K562 (cell line): Measurements from ENCODE around the gene ADRM1. TPM values are rescaled to one million over a fixed set of nuclear protein-coding genes. Genes with fewer than 3 reads are reported as not detected.

Experiments used
- ATAC-seq: fragments of 200-7000 bp; cut with Tn5 transposase; 3 replicates; pipeline ENCODE4 v1.9.1; 2020; ENCODE audit warnings: moderate library complexity
- BruUV-seq: library from RNA; stranded (reverse); fragments of 400-500 nt; replicated peaks from 2 replicates; lab custom pipeline; 2021; lab: Mats Ljungman, UMichigan
- CTCF ChIA-PET: fragments of 300-600 bp; formaldehyde crosslinking; extraction: SDS; loops from one replicate; lab custom pipeline; 2021; ENCODE audit warnings: low intra/inter-chr PET ratio; lab: Yijun Ruan, JAX
- POLR2A ChIA-PET: fragments of 300-600, 350-650 bp; sonication (Branson Sonifier 250); formaldehyde crosslinking; extraction: SDS; loops from one replicate; lab custom pipeline; 2021; ENCODE audit warnings: antibody characterized with exemption, inconsistent platforms; lab: Yijun Ruan, JAX
- DNase-seq, 4 experiments: peaks; one replicate each; pipeline versions ENCODE4 v3.0.0 to v3.0.0-alpha.2; 2011 to 2018; ENCODE audit warnings: low spot score in 3 of 4, mixed read lengths in 3 of 4; ENCODE audit errors: extremely low read depth in 1 of 4
- FAIRE-seq: peaks from 2 replicates; lab custom pipeline; 2011; peaks lifted over from hg19 to GRCh38; lab: Jason Lieb, UNC
- H2AFZ ChIP-seq: 2 replicates; pipeline ENCODE4 v1.6.0; 2011; ENCODE audit warnings: low read depth, low read length, control low read depth, inconsistent platforms
- H3K27ac ChIP-seq: fragments of 200-600 bp; 3 replicates; pipeline ENCODE4 v1.8.0; 2011; ENCODE audit warnings: low read depth, mild to moderate bottlenecking, control low read depth, inconsistent platforms, low read length, moderate library complexity, mixed read lengths; ENCODE audit errors: extremely low read depth
- H3K27me3 ChIP-seq, 2 experiments: fragments of 300-600 bp in 1 of 2; 2 replicates in 1 of 2; 3 replicates in 1 of 2; pipeline versions ENCODE4 v1.6.0 to v1.8.0; 2011; ENCODE audit warnings: inconsistent platforms in 2 of 2, low read length in 2 of 2, mild to moderate bottlenecking in 1 of 2, mixed read lengths in 1 of 2, moderate library complexity in 1 of 2; ENCODE audit not compliant: control insufficient read depth in 2 of 2, insufficient read depth in 2 of 2
- H3K36me3 ChIP-seq: fragments of 300-600 bp; 3 replicates; pipeline ENCODE4 v1.8.0; 2011; ENCODE audit warnings: mild to moderate bottlenecking, low read length, inconsistent platforms; ENCODE audit not compliant: control insufficient read depth, insufficient read depth
- H3K4me1 ChIP-seq, 2 experiments: fragments of 200-600 bp in 1 of 2; replicated peaks in 1 of 2; 2 replicates in 1 of 2; 3 replicates in 1 of 2; pipeline versions ENCODE4 v1.5.1 to v1.8.0; 2011; ENCODE audit warnings: inconsistent platforms in 2 of 2, low read length in 2 of 2, mild to moderate bottlenecking in 1 of 2, mixed read lengths in 1 of 2, moderate library complexity in 1 of 2; ENCODE audit not compliant: control insufficient read depth in 2 of 2, insufficient read depth in 2 of 2
- H3K4me2 ChIP-seq: 2 replicates; pipeline ENCODE4 v1.6.1; 2011; ENCODE audit warnings: low read length, control low read depth, inconsistent platforms, mixed read lengths; ENCODE audit not compliant: insufficient read depth
- H3K4me3 ChIP-seq: fragments of 200-600 bp; sonication (generic), shearing (Covaris generic); 2 replicates; pipeline ENCODE4 v1.5.1; 2016; ENCODE audit warnings: control low read depth, inconsistent platforms
- H3K79me2 ChIP-seq: fragments of 200-600 bp; 3 replicates; pipeline ENCODE4 v1.8.0; 2011; ENCODE audit warnings: low read length, inconsistent platforms; ENCODE audit not compliant: control insufficient read depth, insufficient read depth
- H3K9ac ChIP-seq, 2 experiments: 2 replicates each; pipeline versions ENCODE4 v1.6.0 to v1.6.1; 2011; ENCODE audit warnings: low read depth in 2 of 2, low read length in 2 of 2, control low read depth in 1 of 2, inconsistent platforms in 1 of 2, mild to moderate bottlenecking in 1 of 2, mixed read lengths in 1 of 2; ENCODE audit not compliant: insufficient read depth in 1 of 2
- H3K9me1 ChIP-seq: one replicate; pipeline ENCODE4 v1.6.0; 2011; ENCODE audit warnings: inconsistent platforms, mild to moderate bottlenecking, low read length, moderate library complexity; ENCODE audit not compliant: control insufficient read depth, insufficient read depth
- H3K9me3 ChIP-seq: replicated peaks from 2 replicates; pipeline ENCODE4 v1.5.1; 2011; ENCODE audit warnings: low read depth, low read length, inconsistent platforms; ENCODE audit not compliant: control insufficient read depth, insufficient read depth
- H4K20me1 ChIP-seq: replicated peaks from 2 replicates; pipeline ENCODE4 v1.6.1; 2011; ENCODE audit warnings: low read length, inconsistent platforms, mixed read lengths; ENCODE audit not compliant: control insufficient read depth, insufficient read depth
- ARID4B ChIP-seq: sonication (generic); formaldehyde crosslinking; IDR thresholded peaks from 2 replicates; pipeline ENCODE4 v1.8.0; 2022; ENCODE audit warnings: mild to moderate bottlenecking, missing genetic modification reagents
- BCOR ChIP-seq: fragments of 450-650 bp; IDR thresholded peaks from 2 replicates; pipeline ENCODE4 v1.6.1; 2016
- KLF6 ChIP-seq: fragments of 250-450 bp; sonication (Bioruptor Pico); IDR thresholded peaks from 2 replicates; pipeline ENCODE4 v1.4.0; 2020; ENCODE audit warnings: mild to moderate bottlenecking, moderate library complexity, borderline replicate concordance
- PHB ChIP-seq: fragments of 250-450 bp; sonication (Bioruptor Pico); IDR thresholded peaks from 2 replicates; pipeline ENCODE4 v1.5.0; 2021
- POLR2AphosphoS5 ChIP-seq: IDR thresholded peaks from 2 replicates; pipeline ENCODE4 v1.6.1; 2011; ENCODE audit warnings: mild to moderate bottlenecking, low read depth, low read length, moderate library complexity; ENCODE audit not compliant: control insufficient read depth, insufficient read depth
- SETDB1 ChIP-seq: IDR thresholded peaks from one replicate; pipeline ENCODE4 v1.6.1; 2012; ENCODE audit warnings: low read length, control low read depth, inconsistent platforms
- SIN3B ChIP-seq: fragments of 450-650 bp; IDR thresholded peaks from 2 replicates; pipeline ENCODE4 v1.6.1; 2017; ENCODE audit warnings: low read depth, mild to moderate bottlenecking, moderate library complexity
- TAF1 ChIP-seq: IDR thresholded peaks from 2 replicates; pipeline ENCODE4 v1.6.1; 2011; ENCODE audit warnings: mild to moderate bottlenecking, low read length, moderate library complexity; ENCODE audit not compliant: insufficient read depth, control insufficient read depth, severe bottlenecking; ENCODE audit errors: extremely low read depth
- ZC3H8 ChIP-seq: fragments of 450-650 bp; IDR thresholded peaks from 2 replicates; pipeline ENCODE4 v1.6.1; 2017
- ZNF407 ChIP-seq: fragments of 450-650 bp; IDR thresholded peaks from 2 replicates; pipeline ENCODE4 v1.6.1; 2016; ENCODE audit warnings: low read depth
- ZNF830 ChIP-seq: fragments of 250-450 bp; sonication (Bioruptor Pico); IDR thresholded peaks from 2 replicates; pipeline ENCODE4 v1.5.0; 2021; ENCODE audit warnings: mild to moderate bottlenecking
- WGBS: fragments of 100-300 bp; shearing (Covaris generic); methylation state at CpG from one replicate; pipeline ENCODE4 v1.1.6; 2016; ENCODE audit warnings: low coverage, mixed read lengths; ENCODE audit not compliant: insufficient coverage; ENCODE audit errors: missing lambda C conversion rate; 5-methylcytosine and 5-hydroxymethylcytosine counted together
- in situ Hi-C: fragments of 300-500 bp; cut with MboI; formaldehyde crosslinking; loops from 4 replicates; pipeline ENCODE4 v1.15.0; 2018; ENCODE audit warnings: inconsistent platforms, mixed read lengths
- intact Hi-C: fragments of 100-400 bp; cut with micrococcal nuclease; formaldehyde crosslinking; loops from 2 replicates; pipeline ENCODE4 v1.14.2; 2022
- polyA plus RNA-seq, 8 experiments: library from polyadenylated mRNA; depleted of rRNA in 4 of 8; stranded (reverse) in 5 of 8; unstranded in 3 of 8; fragments of >200 nt; fragmentation: Nextera tagmentation in 2 of 8; fragmentation: Illumina TruSeq in 1 of 8; extraction: Ambion mirVana in 2 of 8; extraction: Trizol in 1 of 8; gene quantifications; 2 replicates each; pipeline versions ENCODE4 v1.2.1 to v1.2.3, GENCODE V29; 2011 to 2014; ENCODE audit warnings: inconsistent platforms in 1 of 8, missing spikeins in 1 of 8
- total RNA-seq, 7 experiments: library from RNA; depleted of rRNA in 6 of 7; stranded (reverse); fragments of >200 nt in 6 of 7; fragmentation: Illumina TruSeq in 2 of 7; extraction: Trizol in 2 of 7; gene quantifications; 2 replicates each; pipeline versions ENCODE4 v1.2.1 to v1.2.3, GENCODE V29; 2011 to 2021; ENCODE audit warnings: low replicate concordance in 1 of 7

The ADRM1 gene
- total and polyA plus RNA-seq, 9 of the 15 experiments (the other 6 are each of a cell fraction or from before 2014, with no cell fraction given): 5.0 to 223 (median 67.4) TPM

- H3K27ac ChIP-seq: no peak overlapping the region
- 79% methylated on average over 14 of the region's 16 CpGs for WGBS
- CTCF ChIA-PET: no interaction called here
- intact Hi-C loops (no loop called here), in situ Hi-C loops (no loop called here)
- FAIRE-seq: no peak
- no peaks in the 10 kb centered on the region for H3K9me1 ChIP-seq
- no TSS peak for BruUV-seq
- H3K4me3 ChIP-seq: no peak overlapping the region
- H4K20me1 ChIP-seq: no peaks in the 10 kb centered on the region
- no peak for ATAC-seq
- no peak for DNase-seq
- H3K4me1 ChIP-seq: peaks cover 0 to 9% of the 10 kb centered on the region in 2 experiments; a peak in 1 of 5 replicates
- H3K27me3 ChIP-seq: no peaks in the 10 kb centered on the region
- no peak overlapping the region for H3K9ac ChIP-seq
- peaks cover 49% of the 10 kb centered on the region; the same call in 2 of the 3 replicates for H3K36me3 ChIP-seq
- no peaks in the 10 kb centered on the region for H3K79me2 ChIP-seq
- H2AFZ ChIP-seq: no peak overlapping the region
- no peak overlapping the region for H3K4me2 ChIP-seq
- POLR2A ChIA-PET: no interaction called here
- no peaks in the 10 kb centered on the region for H3K9me3 ChIP-seq
- TF ChIP-seq SETDB1 (no peak), ZNF407 (no peak), POLR2AphosphoS5 (no peak), ZC3H8 (no peak), ZNF830 (CRISPR knock-in tag) (no peak), TAF1 (no peak), BCOR (no peak), SIN3B (no peak), PHB (CRISPR knock-in tag) (no peak), ARID4B (CRISPR knock-in tag) (no peak), KLF6 (no peak)
These were observed 19.8 kb upstream of the ADRM1 start for GRCh38 chr20:62282877-62283503.
